ENCODE results near the gene EBI3.
"Not testable (repeated sequence)": the region's sequence is repeated elsewhere in the genome, so short reads cannot be mapped to it uniquely, and the experiment has no call there.

The EBI3 gene

DNA sequence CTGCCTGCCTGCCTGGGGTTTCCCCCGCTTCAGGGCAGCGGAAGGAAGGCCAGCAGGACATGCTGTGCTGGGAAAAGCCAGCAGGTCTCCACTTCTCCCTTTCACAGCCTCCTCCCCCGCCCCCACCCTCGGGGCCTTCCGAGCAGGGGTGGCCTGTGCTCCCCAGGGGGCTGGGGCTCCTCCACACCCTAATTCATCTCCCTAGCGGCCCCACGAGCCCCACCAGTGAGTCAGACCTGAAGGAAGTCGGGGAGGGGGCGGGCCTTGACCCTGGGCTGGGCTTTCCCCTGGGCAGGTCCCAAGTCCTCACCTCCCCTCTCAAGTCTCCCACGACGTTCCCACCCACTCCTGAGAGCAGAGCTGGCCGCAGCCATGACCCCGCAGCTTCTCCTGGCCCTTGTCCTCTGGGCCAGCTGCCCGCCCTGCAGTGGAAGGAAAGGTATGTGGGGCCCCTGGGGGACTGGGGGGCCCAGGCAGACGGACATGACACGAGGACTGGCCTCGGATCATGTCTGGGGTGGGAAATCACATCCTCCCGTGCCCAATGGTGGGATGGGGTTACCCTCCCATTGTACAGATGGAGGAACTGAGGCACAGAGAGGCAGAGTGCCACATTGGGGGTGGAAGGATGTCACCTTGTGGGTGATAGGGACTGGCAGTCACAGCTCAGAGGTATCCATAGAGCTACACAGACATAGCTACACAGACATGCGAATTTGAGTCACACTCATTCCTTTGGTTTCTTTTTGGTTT lies at the start of gene EBI3:
EBI3 (plus strand) TSS at position 345 of the 753 bp plus-strand sequence; CDS start at position 373, 28 bp downstream.
- no peak for DNase-seq (ENCODE audit: low read depth)

DNA sequence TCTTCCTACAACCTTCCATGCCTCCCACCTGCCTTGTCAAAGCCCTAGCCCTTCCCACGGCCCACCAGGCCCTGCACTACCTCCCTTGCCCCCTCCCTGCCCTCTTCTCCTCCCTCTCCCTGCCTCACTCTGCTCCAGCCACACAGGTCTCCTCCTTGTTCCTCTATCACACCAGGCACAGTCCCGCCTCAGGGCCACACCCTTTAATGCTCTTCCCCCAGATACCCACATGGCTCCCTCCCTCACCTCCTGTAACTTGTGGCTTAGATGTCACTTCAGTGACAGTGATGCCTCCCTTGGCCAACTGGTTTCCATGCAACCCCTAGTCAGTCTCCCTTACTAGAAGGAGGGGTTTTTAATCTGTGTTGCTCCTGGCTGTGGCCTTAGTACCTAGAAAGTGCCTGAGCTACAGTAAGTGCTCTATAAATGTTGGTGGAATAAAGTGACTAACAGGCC lies 48.2 kb upstream of the EBI3 start:
- DNase-seq (ENCODE audit: low read depth): no peak

DNA sequence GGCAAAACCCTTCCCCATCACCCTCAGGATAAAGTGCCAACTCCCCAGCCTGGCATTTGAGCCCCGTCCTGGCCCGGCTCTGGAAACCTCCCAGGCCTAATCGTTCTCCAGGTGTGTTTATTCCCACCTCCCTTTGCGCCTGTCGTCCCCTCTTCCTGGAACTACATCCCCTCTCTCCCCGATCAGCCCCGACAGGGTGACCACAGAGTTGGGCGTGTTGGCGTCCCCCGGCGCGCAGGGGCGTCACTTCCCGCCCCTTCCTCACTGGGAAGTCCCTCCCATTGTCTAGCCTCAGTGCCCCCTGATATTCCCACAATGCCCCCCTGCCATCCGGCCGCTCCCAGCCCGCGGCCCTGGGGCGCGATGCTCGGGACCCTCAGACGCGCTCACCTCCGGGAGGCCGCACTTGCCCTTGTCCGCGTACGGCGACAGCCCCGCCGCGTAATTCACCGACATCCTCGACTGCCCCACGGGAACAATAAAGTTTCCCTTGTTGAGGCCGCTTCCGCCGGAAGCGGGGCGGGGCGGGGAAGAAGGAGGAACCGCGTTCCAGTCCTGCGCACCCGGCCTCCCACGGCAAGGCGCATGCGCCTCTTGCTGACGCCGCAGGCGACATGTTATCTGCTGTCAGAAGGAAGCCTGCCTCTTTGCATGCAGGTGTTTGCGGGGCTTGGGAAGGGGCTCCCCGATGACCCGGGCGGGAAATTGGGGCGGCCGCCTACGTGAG lies 47.1 kb upstream of the EBI3 start, which contains the start of the genes ANKRD24 and SIRT6:
ANKRD24 (plus strand) TSS at position 606 of the 727 bp plus-strand sequence. CDS start 3,737 bp downstream, outside the sequence.
SIRT6 (minus strand) TSS at position 480 of the 727 bp plus-strand sequence; CDS start at position 456, 24 bp downstream.
- DNase-seq (ENCODE audit: low read depth): peak; percentile 68

DNA sequence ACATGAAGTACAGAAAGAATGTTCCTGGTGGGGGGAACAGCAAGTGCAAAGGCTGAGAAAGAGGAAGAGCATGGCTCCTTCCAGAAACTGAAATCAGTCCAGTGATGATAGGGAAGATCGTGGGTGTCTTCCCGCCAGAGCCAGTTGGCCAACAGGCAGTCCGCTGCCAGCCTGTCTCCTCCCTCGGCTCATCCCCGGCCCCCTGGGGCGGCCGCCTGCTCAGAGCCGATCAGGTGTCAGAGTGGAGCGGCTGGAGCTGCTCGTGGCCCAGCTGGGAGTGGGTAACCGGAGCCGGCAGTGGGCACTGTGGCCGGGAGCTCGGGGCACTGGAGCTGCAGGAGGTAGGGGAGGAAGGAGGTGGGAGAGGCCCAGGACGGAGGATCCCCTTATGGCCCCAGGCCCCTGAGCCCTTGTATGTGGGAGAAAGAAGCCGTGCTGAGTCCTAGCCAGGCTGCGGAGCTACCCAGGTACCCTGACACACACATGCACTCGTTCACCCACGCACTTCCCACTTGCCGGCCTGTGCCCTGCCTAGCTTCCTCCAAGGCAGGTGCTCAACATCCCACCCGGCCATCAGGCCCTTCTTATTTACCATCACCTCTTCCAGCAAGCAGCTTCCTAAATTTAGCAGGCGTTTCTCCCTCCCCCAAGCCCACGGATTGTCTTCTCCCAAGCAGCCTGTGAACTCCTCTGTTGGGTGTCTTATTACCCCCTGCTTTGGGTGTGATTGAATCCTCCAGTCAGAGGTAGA lies 45.2 kb upstream of the EBI3 start:
- DNase-seq (ENCODE audit: low read depth): no peak

DNA sequence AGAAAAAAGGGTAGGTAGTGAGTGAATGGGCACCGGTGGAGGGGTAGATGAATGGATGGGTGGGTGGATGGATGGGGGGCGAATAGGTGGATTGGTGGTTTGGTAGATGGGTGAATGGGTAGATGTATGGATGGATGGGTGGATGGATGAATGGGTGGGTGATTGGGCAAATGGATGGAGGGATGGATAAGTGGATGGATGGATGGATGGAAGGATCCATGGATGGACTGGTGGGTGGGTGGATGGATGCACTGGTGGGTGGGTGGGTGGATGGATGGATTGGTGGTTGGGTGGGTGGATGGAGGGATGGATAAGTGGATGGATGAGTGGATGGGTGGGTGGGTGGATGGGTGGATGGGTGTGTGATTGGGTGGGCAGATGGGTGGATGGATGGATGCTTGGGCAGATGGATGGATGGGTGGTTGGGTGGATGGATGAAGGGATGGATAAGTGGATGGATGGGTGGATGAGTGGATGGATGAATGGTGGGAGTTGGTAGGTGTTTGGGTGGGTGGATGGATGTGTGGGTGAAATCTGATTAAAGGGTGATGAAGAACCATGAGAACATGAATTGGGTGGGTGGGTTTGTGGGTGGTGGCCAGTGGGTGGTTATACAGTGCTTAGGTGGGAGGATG lies 44.5 kb upstream of the EBI3 start:
- DNase-seq (ENCODE audit: low read depth): no peak

DNA sequence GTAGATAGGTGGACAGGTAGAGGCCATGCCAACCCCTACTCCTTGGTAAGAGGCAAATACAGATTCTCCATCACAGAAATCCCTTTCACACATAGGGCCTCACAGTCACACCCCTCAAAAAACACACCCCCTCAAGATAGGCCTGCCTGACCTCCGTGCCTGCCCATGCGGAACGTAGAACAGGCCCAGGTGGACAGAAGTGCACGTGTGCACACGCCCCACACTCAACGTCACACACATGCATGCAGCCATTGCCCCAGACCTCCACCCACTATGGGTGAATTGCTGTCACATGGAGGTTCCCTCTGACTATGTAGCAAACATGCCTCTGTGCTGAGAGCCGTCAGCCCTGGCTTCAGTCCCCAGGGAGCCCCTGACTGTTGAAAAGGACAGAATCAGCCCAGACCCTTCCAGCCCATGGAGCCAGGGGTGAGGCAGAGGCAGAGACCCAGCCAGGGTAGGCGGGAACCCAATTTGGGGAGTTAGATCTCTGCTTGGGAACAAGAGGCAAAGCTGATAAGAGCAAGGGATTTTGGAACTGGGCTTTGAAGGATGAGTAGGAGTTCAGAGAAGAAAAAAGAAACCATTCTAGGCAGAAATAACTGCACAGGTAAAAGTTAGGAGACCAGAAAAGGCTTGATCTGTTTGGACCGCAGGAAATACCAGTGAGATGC lies 43.8 kb upstream of the EBI3 start:
- no peak for DNase-seq (ENCODE audit: low read depth)

DNA sequence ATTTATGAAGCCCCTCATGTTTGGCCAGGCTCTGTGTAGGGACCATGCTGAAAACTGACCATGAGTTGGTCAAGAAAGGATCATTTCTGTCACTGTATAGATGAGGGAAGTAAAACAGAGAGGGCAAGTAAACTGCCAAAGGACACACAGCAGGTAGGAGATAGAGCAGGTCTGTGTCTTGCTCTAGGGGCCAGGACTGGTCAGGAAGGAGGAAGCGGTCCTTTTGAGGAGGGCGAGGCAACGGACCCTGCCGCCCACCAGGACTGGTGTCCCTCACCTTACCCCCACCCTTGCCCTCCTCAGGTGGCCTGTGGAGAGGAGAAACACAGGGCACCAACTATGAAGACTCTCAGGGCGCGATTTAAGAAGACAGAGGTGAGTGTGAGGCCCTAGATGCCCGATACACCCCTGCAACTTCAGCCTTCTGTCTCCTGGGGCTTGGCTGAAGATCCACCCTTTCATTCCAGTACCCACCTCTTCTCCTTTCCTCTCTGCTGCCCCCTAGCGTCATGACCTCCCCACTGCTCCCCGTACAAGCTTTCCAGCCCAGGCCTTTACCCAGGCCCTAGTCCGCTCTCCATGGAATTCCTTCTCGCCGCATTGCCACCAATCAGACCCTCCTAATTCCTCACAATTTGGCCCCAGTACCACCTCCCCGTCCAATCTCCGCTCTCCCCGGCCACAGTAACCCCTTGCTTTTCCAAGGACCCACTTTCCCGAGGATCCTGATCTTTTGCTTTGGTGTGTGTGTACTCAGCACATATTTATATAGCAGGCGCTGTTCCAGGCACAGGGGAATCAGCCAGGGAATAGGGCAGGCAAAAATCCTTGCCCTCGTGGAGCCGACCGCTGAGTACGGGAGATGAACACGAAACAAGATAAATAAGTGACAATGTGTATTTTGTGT lies 43.0 kb upstream of the EBI3 start:
- DNase-seq (ENCODE audit: low read depth): no peak

DNA sequence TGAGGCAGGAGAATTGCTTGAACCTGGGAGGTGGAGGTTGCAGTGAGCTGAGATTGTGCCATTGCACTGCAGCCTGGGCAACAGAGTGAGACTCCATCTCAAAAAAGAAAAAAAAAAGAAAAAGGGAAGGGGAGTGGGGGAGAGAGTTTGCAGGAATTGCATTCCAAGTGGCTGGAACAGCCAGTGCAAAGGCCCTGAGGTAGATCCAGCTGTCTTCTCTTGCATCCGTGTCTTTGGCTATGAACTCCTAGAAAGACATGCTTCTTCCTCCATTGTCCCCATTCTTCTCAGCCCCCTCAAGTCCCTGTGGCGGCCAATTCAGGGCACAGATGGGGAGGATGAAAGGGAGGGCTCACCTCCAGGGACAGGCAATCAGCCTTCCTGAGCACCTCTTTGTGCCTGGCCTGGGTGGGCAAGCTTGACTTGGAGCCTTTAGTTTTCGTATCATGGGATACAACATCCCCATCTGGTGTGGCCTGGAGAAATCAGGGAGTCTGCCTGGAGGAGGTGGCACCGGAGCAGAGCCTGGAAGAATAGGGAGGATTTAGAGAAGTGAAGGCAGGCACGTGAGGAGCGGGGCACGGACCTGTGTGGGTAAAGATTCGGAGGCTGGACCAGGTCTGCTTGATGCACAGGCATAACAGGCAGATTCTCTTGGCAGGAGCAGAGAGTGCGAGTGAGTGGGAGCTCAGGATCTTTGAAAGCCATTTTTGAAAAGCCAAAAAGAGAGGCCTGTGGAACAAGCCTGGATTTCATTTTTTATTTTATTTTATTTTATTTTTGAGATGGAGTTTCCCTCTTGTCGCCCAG lies 41.8 kb upstream of the EBI3 start:
- no peak for DNase-seq (ENCODE audit: low read depth)

DNA sequence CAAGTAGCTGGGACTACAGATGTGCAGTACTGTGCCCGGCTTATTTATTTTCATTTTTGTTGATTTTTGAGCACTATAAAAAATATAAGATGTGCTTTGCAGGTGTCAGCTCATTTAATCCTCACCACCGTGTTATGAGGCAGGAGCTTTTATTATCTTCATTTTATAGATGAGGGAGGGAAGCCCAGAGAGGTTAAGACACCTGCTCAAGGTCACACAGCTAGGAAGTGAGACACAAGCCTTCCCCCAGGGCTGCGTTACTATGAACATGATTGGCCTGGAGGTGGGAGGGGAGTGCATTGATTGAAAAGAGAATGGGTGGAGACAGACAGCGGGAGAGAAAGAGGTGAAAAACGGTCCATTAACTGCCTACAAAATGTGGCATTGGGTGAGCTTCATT lies 39.7 kb upstream of the EBI3 start:
- DNase-seq (ENCODE audit: low read depth): no peak

DNA sequence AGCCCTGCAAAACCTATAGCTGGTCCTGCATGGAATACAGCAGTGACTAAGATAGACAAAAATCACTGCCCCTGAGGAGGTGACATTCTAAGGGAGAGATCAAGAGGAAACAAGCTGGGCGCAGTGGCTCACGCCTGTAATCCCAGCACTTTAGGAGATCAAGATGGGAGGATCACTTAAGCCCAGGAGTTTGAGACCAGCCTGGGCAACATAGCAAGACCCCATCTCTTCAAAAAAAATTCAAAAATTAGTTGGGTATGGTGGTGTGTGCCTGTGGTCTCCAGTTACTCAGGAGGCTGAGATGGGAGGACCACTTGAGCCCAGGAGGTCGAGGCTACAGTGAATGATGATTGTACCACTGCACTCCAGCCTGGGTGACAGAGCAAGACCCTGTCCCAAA lies 36.8 kb upstream of the EBI3 start:
- not testable (repeated sequence) for DNase-seq (ENCODE audit: low read depth)

DNA sequence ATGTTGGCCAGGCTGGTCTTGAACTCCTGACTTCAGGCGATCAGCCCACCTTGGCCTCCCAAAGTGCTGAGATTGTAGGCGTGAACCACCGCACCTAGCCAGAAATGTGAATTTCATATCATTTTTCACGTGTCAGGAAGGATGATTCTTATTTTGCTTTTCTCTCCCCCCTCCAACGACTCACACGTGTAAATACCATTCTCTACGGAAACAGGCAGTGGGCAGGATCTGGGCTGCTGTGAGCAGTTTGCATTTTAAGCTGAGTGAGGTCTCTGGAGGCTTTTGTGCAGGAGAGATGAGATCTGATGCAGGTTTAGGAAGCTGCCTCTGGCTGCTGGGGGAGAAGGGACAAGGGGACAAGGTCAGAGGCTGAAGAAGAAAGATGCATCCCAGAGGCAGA lies 35.0 kb upstream of the EBI3 start:
- no peak for DNase-seq (ENCODE audit: low read depth)

DNA sequence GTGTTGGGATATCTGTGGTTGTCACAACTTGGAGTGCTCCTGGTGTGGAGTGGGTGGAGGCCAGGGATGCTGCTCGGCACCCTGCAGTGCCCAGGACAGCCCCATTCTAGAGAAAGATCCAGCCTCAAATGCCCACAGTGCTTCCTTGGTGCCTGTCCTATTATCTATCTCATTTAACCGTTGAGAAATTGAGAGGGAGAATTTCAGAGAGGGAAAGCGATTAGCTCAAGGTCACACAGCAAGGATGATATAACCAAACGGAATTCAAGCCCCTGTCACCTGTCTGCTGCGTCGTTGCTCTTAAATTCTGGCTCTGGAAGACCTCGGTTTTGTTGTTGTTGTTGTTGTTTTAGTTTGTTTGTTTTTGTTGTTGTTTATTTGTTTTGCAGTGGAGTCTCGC lies 33.3 kb upstream of the EBI3 start:
- no peak for DNase-seq (ENCODE audit: low read depth)

DNA sequence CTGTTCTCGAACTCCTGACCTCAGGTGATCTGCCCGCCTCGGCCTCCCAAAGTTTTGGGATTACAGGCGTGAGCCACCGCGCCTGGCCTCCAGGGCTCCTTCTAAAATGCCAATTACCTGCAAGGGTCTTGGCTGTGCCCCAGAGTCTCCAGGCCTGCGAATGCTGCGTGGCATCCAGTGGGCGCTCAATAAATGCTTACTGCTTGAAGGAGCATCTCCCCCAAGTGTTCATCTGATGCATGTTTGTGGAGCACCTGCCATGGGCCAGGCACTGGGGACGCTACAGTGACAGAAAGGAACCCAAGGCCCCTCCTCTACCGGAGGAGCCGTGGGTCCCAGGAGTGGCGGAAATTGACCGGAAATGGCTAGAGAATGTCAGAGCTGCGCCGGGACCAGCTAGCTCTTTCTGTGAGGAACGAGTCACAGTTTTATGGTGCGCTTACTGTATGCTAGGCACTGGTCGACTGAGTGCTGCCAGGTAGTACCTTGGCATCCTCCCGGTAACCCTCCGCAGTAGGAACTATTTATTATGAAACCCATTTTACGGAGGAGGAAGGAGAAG lies 32.7 kb upstream of the EBI3 start:
- no peak for DNase-seq (ENCODE audit: low read depth)

DNA sequence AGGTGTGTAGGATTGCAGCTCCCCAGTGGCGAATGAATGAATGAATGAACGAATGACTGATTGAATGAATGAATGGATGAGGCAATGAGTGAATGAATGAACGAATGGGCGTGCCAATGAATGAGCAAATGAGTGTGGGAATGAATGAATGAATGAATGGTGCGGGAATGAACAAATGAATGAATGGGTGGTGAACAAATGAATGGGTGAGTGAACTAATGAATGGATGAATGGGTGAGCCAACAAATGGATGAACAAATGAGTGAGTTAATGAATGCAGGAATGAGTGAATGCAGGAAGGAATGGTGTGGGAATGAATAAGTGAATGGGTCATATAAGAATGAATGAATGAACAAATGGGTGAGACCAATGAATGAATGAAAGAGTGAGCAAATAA lies 32.1 kb upstream of the EBI3 start:
- no peak for DNase-seq (ENCODE audit: low read depth)

DNA sequence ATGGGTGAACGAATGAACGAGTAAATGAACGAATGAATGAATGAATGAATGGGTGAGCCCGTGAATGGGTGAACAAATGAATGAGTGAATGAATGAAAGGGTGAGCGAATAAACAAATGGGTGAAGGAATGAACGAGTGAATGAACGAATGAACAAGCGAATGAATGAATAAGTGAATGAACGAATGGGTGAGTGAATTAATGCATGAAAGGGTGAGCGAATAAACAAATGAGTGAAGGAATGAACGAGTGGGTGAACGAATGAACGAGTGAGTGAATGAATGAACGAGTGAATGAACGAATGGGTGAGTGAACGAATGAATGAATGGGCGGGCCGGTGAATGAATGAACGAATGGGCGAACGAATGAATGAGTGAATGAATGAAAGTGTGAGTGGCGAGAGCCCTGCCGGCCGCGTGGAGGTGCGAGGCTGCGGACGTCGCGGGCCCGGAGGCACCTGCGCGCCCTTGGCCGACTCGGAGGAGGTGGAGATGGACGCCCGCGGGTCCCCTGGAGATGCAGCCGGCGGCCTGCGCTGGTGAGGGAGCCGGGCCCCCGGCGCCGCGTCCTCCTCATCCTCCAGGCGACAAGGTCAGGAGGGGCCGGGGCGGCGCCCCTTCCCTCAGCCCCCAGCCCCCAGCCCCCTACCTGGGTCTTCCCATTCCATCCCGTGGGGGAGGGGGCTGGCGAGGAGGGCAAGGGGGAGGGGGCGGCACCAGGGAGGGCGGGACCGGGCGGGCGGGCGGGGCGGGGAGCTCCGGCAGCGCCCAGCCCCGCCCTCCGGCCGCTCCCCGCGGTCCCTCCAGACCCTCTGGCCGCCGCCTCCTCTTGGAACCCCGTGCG lies 31.5 kb upstream of the EBI3 start:
- DNase-seq (ENCODE audit: low read depth): no peak

DNA sequence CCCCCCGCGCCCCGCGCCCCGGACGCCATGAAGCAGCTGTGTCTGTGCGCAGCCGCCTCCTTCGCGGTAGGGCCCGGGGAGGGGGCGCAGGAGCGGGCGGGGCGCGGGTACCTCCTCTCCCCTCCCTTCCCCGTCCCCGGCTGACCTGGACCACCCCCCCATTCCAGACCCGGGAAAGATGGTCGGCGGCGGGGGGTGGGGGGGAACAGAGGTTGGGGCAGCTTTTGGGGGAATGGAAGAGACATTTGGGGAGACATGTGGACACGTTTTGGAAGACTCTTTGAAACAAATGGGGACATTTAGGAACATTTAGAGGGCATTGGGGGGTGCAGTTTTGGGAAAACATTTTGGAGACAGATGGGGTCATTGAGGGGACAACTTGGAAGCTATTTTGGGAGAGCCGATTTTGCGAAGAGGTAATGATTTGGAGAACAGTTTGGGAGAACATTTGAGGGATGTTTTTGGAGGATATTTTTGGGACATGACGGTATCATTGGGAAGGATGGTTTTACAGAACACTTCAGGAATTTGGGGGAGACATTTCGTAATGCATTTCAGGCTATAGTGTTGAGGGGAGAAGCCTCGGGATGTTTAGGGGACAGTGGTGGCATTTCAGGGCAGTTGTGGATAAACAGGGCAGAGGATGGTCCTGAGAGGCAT lies 30.7 kb upstream of the EBI3 start:
- no peak for DNase-seq (ENCODE audit: low read depth)

DNA sequence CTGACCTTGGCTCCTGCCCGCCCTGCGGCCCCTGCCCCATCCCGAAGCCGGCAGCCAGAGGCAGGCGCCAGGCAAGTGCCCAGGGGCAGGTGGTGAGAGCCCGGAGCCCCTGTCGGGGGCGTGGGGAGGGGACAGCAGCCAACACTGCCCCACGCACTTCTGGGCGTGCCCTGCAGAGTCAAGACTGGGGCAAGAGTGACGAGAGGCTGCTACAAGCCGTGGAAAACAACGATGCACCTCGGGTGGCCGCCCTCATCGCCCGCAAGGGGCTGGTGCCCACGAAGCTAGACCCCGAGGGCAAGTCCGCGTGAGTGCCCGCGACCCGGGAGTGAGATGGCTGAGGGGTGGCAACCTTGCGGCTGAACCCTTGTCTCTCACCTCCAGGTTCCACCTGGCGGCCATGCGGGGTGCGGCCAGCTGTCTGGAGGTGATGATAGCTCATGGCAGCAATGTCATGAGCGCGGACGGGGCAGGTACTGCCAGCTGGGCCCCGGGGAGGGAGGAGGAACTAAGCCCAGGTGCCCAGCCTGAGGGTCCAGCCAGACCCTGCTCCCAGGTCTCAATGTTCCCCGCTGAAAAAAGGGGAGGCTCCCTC lies 29.5 kb upstream of the EBI3 start:
- no peak for DNase-seq (ENCODE audit: low read depth)

Data from GM04503 (cell line).